Measurements from ENCODE around the gene UQCRHL. TPM values are rescaled to one million over a fixed set of nuclear protein-coding genes. Genes with fewer than 3 reads are reported as not detected.

The UQCRHL gene
- total RNA-seq, 4 donors from 2014 or later = 0.59 to 1.9 (median 1.0) TPM; not detected in 1

DNA sequence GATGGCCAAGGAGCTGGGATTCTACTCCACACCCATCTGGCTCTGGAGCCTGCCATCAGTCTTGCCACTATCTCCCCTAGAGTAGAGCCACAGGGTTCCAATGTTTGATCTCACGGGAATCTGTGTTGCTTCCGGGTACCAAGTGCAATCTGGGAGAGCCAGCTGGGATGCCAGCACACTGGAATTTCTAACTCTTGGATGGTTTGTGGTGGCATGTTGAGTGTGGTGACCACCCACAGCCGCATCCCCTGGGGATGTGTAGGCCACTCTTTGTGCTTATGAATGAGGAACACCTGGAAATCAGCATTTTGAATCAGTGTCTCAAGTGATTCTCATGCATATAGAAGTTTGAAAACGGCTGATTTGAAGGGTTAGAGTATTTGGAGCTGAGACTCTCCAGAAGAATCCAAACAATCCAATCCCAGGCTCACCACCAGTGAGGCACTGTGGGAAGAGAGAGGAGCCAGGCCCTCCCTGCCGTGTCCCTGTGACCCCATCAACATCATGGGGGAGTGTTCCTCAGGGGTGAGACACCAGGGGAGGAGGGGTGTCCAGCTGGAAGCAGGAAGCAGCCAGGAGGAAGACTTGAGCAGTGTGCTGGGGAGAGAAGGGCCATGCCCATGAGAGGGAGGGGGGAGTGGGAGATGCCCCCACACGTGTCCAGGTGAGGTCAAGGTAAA is 35.5 kb downstream of the UQCRHL start:
- no peak for DNase-seq
- Histone ChIP-seq H3K27ac (no peak overlapping the region), H3K4me1 (no peaks in the 10 kb centered on the region), H3K36me3 (no peaks in the 10 kb centered on the region), H3K27me3 (no peaks in the 10 kb centered on the region), H3K9me3 (no peaks in the 10 kb centered on the region), H3K4me3 (no peak overlapping the region)
- no peak for TF ChIP-seq POLR2A (IDR thresholded peaks at IDR 0.05)
- no peak for TF ChIP-seq CTCF (IDR thresholded peaks at IDR 0.05)
- intact Hi-C loops (cut with DNase I; ENCODE audit: low total_unique reads) = no loop called here

- no peak for DNase-seq
- no peaks in the 10 kb centered on the region for H3K36me3 ChIP-seq
- H3K27me3 ChIP-seq = no peaks in the 10 kb centered on the region
- H3K4me3 ChIP-seq = no peak overlapping the region
- H3K4me1 ChIP-seq = no peaks in the 10 kb centered on the region
- no peak overlapping the region for H3K27ac ChIP-seq
- no peak for TF ChIP-seq CTCF (IDR thresholded peaks at IDR 0.05)
- no peak for TF ChIP-seq POLR2A (IDR thresholded peaks at IDR 0.05)
- intact Hi-C loops (cut with DNase I; ENCODE audit: low total_unique reads) = no loop called here
- no peaks in the 10 kb centered on the region for H3K9me3 ChIP-seq
Measured at GRCh38 chr1:15770313-15770962, 37.0 kb downstream of the UQCRHL start.

DNA sequence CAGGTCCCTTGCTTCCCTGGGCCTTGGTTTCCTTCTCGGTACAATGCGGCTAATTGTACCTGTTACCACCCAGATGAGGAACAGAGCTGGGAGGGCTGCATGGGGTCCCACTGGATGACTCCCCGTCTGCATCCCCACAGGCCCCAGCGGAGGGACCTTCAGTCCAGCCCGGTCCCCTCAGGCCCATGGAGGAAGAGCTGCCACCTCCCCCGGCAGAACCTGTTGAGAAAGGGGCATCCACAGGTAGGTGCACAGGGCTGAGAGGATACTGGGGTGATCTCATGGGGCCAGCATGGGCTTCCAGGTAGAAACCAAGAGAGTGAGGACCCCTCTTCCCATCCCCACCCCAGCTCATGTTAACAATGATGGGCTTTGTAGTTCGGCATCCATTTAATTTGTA is 39.1 kb downstream of the UQCRHL start:
- intact Hi-C loops (cut with DNase I; ENCODE audit: low total_unique reads) = no loop called here
- no peak for DNase-seq
- no peak overlapping the region for H3K4me3 ChIP-seq
- TF ChIP-seq CTCF (IDR thresholded peaks at IDR 0.05) = no peak
- TF ChIP-seq POLR2A (IDR thresholded peaks at IDR 0.05) = no peak
- no peak overlapping the region for H3K27ac ChIP-seq
- no peaks in the 10 kb centered on the region for H3K27me3 ChIP-seq
- no peaks in the 10 kb centered on the region for H3K36me3 ChIP-seq
- no peaks in the 10 kb centered on the region for H3K4me1 ChIP-seq
- H3K9me3 ChIP-seq = no peaks in the 10 kb centered on the region

- H3K27ac ChIP-seq = no peak overlapping the region
- no peaks in the 10 kb centered on the region for H3K9me3 ChIP-seq
- no peak for TF ChIP-seq CTCF (IDR thresholded peaks at IDR 0.05)
- no peak for TF ChIP-seq POLR2A (IDR thresholded peaks at IDR 0.05)
- H3K27me3 ChIP-seq = no peaks in the 10 kb centered on the region
- intact Hi-C loops (cut with DNase I; ENCODE audit: low total_unique reads) = no loop called here
- H3K36me3 ChIP-seq = no peaks in the 10 kb centered on the region
- DNase-seq = no peak
- H3K4me1 ChIP-seq = no peaks in the 10 kb centered on the region
- H3K4me3 ChIP-seq = no peak overlapping the region
Measured at GRCh38 chr1:15767941-15768340, 39.5 kb downstream of the UQCRHL start.

DNA sequence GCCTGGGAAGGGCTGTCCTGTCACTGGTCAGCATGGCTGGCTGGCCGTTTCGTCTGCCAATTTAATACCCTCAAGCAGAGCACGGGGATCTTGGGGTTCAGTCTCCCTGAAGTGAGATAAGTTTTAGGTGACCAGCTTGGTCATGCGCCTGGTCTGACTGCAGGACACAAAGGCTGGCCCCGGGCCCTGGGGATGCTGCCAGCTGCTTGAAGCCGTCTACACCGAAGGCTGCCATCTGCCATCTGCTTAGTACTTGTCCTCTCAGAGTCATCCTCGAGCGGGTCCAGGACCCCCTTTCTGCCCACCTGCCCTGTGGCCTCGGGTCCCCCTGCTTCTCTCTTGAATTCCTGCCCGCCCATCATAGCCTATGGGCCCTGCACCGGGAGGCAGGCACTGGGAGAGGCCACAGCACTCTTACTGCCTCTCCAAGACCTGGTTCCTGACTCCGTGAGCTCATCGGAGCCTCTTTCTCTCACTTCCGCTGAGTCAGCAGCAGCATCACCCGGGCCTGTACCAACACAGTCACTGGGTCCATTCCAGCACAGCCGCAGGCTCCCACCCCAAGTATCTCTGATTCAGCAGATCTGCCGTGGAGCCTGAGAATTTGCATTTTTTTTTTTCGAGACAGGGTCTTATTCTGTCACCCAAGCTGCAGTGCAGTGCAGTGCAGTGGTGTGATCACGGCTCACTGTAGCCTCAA is 41.8 kb downstream of the UQCRHL start:
- no peak overlapping the region for H3K27ac ChIP-seq
- intact Hi-C loops (cut with DNase I; ENCODE audit: low total_unique reads) = no loop called here
- H3K4me3 ChIP-seq = no peak overlapping the region
- H3K36me3 ChIP-seq = no peaks in the 10 kb centered on the region
- no peaks in the 10 kb centered on the region for H3K27me3 ChIP-seq
- TF ChIP-seq CTCF (IDR thresholded peaks at IDR 0.05) (no peak), POLR2A (IDR thresholded peaks at IDR 0.05) (no peak)
- H3K9me3 ChIP-seq = no peaks in the 10 kb centered on the region
- DNase-seq = no peak
- no peaks in the 10 kb centered on the region for H3K4me1 ChIP-seq

Measured in uterus (tissue), 4 donors.